NCI-H128 (cell line): Measurements from ENCODE around the gene APOBEC3B.
A peak's percentile ranks its signal among the peaks of the same experiment; 100 is the strongest.
"Not testable (repeated sequence)": the region's sequence is repeated elsewhere in the genome, so short reads cannot be mapped to it uniquely, and the experiment has no call there.

Experiments used
- DNase-seq: peaks from one replicate; lab custom pipeline; 2025; ENCODE audit not compliant: unreplicated experiment; lab: John Stamatoyannopoulos, UW

APOBEC3B gene

DNA sequence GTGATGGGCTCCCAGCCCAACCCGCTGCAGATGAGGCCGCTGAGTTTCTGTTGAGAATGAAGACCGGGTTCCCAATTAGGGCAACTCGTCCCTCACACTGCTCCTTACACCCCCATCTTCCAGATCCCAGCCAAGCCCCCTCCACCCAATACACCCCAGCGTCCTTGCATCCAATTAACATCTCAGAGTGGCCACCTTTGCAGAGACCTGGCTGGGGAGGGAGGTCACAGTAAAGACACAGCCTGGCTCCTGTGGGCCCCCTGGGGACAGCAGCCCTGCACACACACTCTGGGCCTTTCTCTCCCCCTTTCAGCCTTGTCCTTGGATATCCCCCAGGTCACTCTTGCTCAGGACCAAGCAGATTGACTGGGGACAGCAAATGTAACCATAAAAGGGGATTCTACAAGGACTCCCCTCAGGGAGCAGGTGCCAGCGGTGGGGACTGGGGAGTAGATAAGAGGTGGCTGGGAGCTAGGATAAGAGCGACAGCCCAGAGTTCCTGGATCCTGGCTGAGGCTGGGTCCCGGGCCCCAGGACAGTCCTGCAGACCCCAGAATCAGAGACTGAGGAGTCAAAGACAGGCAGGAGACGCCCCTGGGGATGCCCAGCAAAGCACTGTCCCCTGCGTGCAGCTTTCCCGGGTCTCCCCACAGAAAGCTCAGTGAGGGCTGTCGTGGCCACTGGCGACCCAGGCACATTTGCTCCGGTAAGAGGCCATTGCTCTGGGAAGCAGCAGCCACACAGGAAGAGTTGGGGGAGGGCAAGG, 16.4 kb upstream of the APOBEC3B start:
- DNase-seq = no peak

DNA sequence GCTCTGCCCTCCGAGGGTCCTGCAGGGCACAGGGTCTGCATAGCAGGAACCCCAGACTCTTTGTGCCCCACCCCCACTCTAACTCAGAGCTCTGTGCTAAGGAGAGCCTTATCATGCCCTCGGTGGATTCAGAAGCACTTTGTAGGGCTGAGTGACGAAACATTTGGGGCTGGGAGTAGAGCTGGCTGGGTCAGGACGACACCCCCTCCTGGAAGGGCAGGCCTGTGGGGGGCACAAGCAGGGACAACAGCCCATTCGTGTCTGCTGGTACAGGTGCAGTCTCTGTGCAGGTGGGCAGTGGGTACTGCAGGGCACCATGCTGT, 15.8 kb upstream of the APOBEC3B start:
- no peak for DNase-seq

- DNase-seq = no peak
Observed at GRCh38 chr22:38966942-38967341, 15.2 kb upstream of the APOBEC3B start.

GRCh38 chr22:38967451-38968450, 14.4 kb upstream of the APOBEC3B start:
- DNase-seq = no peak

DNA sequence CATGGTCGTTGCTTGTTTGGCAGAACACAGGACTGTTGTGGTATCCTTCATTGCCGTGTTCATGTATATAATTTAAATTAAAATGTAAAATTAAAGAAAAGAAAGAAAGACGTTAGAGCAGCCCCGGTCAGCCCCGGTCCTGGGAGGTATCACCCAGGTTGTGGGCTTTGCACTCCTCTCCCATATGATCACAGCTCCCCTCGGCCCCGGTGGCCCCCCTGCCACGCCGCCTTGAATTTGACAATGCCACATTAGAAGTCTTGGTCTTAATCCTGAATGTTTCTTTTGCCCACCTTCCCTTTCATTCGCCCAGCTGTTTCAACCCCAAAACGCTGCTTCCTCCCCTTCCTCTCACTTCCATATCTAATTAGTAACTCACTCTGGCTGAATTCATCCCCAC, 13.3 kb upstream of the APOBEC3B start:
- DNase-seq = no peak

GRCh38 chr22:38970551-38970950, 11.6 kb upstream of the APOBEC3B start:
- DNase-seq = no peak

- no peak for DNase-seq
Observed at GRCh38 chr22:38971202-38971601, 10.9 kb upstream of the APOBEC3B start.

DNA sequence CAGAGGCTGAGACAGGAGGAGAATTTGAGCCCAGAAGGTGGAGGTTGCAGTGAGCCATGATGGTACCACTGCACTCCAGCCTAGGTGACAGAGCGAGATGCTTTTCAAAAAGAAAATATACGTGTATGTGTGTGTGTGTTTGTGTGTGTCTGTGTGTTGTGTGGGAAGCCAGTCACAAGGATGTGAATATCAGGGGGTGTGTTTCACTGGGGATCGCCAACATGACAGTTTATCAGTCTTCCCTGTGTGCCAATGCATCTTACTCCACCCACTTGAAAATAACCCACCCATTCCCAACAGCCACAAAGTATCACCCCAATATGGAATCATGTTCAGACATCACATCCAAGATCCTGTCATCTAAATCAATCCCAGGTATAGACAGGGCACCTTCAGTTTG, 10.4 kb upstream of the APOBEC3B start:
- DNase-seq = no peak

DNA sequence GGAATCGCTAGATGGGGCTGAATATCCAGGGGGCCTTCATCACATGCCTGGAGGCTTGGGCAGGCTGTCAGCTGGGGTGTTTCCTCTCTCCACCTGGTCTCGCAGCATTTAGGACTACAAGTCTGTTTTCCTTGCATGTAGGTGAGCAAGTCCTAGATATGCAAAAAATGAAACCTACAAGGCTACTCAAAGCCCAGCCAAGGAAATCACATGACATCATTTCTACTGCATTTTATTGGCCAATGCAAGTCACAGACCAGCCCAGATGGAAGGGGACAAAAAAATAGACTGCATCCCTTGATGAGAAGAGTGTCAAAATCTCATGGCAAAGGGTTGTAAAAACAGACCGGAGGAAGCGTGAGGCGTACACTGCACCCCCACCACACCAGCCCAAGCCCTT, 9.6 kb upstream of the APOBEC3B start:
- no peak for DNase-seq

- DNase-seq = peak; percentile 9
Observed at GRCh38 chr22:38973289-38974169, 8.6 kb upstream of the APOBEC3B start.

DNA sequence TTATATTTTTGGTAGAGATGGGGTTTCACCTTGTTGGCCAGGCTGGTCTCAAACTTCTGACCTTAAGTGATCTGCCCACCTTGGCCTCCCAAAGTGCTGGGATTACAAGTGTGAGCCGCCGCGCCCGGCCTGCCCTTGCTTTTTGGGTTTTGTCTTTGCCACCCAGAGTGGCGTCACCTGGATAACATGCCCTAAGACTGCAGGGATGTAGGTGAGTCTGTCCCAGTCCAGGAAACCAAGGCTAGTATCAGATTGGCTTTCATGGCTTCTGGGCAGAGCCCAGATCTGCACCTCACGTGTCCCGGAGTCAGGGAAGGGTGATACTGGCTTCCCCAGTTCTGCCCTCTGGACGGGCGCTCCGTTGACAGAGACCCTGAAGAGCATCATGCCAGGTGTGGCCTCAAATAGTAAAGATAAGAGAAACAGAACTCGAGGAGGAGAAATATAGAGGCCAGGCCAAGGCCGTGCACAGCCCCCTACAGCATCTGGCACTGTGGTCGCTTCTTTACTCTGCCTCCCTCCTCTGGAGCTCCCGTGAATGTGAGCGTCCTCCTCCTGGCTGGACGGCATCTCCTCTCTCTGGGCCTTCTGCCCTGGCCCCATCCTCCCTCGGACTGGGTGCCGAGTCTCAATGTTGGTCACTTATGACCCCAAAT, 7.8 kb upstream of the APOBEC3B start:
- DNase-seq = no peak

GRCh38 chr22:38974826-38975175, 7.3 kb upstream of the APOBEC3B start:
- no peak for DNase-seq

- not testable (repeated sequence) for DNase-seq
Observed at GRCh38 chr22:38977289-38977688, 4.9 kb upstream of the APOBEC3B start.

- not testable (repeated sequence) for DNase-seq
Observed at GRCh38 chr22:38980587-38980986, 1.6 kb upstream of the APOBEC3B start.

GRCh38 chr22:38981005-38981991, 849 bp upstream of the APOBEC3B start:
- no peak for DNase-seq

GRCh38 chr22:38984224-38984623, 2.1 kb downstream of the APOBEC3B start:
- no peak for DNase-seq

DNA sequence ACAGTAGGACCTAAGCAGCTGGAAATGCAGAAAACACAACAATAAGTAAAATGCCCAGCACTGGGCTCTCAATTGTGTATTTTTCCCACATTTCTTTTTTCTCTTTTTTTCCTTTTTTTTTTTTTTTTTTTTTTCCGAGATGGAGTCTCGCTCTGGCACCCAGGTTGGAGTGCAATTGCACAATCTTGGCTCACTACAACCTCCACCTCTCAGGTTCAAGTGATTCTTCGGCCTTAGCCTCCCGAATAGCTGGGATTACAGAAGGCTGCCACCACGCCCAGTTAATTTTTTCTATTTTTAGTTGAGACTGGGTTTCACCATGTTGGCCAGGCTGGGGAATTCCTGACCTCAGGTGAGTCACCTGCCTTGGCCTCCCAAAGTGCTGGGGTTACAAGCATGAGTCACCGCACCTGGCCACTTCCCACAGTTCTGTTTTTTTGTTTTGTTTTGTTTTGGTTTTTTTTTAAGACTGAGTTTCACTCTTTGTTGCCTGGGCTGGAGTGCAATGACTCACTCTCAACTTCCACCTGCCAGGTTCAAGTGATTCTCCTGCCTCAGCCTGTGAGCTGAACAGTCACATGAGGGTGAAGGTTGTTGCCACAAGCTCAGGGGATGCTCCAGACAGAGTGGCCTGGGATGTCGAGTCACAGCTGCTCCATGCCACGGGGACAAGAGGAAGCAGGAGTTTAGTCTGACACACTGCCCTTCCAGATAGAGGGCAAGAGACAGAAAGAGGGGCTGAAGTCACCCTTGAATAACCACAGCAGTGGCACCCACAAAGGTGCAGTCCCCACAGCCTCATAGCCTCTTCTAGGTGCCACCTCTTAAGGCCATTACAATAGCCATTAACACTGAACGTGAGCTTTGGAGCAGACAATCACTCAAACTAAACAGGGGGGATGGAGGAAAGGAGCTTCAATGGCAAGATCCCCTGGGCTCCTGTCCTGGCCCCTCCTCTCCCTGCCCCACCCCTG, 2.9 kb downstream of the APOBEC3B start:
- DNase-seq = peak; percentile 45

DNA sequence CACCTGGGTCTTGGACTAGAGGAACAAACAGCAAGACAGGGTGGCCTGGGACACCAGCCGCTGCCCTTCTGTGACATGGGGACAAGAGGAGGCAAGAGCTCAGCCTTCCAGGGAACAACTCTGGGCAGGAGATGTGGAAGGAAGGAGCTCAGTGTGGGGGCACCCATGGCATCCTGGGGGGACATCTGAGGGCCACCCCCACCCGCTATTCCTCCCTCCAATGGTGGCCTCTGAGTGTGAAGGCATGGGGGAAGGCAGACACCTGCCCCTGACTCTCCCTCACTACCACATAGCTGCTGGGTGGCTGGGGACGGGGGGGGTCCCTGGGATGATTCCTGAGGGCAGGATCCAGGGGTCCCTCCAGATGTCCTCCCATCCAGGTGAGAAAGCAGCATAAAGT, 4.5 kb downstream of the APOBEC3B start:
- DNase-seq = no peak
